Measurements from ENCODE around the gene ABHD6. TPM values are rescaled to one million over a fixed set of nuclear protein-coding genes. Genes with fewer than 3 reads are reported as not detected.
"Not testable (repeated sequence)": the region's sequence is repeated elsewhere in the genome, so short reads cannot be mapped to it uniquely, and the experiment has no call there.

The ABHD6 gene
- polyA plus RNA-seq, 1 donor from 2014 or later = 38.9 TPM

- Histone ChIP-seq H3K9ac (ENCODE audit: low read length) (no peak overlapping the region), H3K4me3 (ENCODE audit: low read length) (no peak overlapping the region), H3K4me2 (ENCODE audit: low read length) (no peak overlapping the region), H3K9me2 (ENCODE audit: insufficient read depth, low read length) (no peaks in the 10 kb centered on the region), H3K9me3 (ENCODE audit: low read length) (no peaks in the 10 kb centered on the region), H2AFZ (ENCODE audit: low read depth, low read length) (no peak overlapping the region), H3K27me3 (ENCODE audit: insufficient read depth, low read depth, low read length) (no peaks in the 10 kb centered on the region), H3K36me3 (ENCODE audit: insufficient read depth, low read length) (no peaks in the 10 kb centered on the region), H3K27ac (ENCODE audit: low read length) (no peak overlapping the region), H3K79me2 (replicated peaks; ENCODE audit: insufficient read depth, low read length) (no peaks in the 10 kb centered on the region), H4K20me1 (ENCODE audit: insufficient read depth) (no peaks in the 10 kb centered on the region), H3F3A (ENCODE audit: insufficient read depth, low read length, poor library complexity, severe bottlenecking) (no peaks in the 10 kb centered on the region)
- TF ChIP-seq CTCF (IDR thresholded peaks at IDR 0.05; ENCODE audit: poor library complexity, severe bottlenecking) = no peak
- no peak for TF ChIP-seq RAD21 (conservative IDR thresholded peaks at IDR 0.05)
- TF ChIP-seq MXI1 (conservative IDR thresholded peaks at IDR 0.05; ENCODE audit: poor library complexity, severe bottlenecking) = no peak
- no peak for TF ChIP-seq EZH2 (IDR thresholded peaks at IDR 0.05; ENCODE audit: borderline replicate concordance, insufficient read depth, low read length, poor library complexity, severe bottlenecking)
- TF ChIP-seq SMC3 (conservative IDR thresholded peaks at IDR 0.05; ENCODE audit: poor library complexity) = no peak
- no peak for TF ChIP-seq REST (IDR thresholded peaks at IDR 0.05; ENCODE audit: borderline replicate concordance)
- TF ChIP-seq EP300 (conservative IDR thresholded peaks at IDR 0.05; ENCODE audit: poor library complexity, severe bottlenecking) = no peak
Measured at GRCh38 chr3:58200121-58200709, 37.4 kb upstream of the ABHD6 start.

GRCh38 chr3:58200846-58201355 lies 36.7 kb upstream of the ABHD6 start:
- Histone ChIP-seq H3K4me3 (ENCODE audit: low read length) (no peak overlapping the region), H3F3A (ENCODE audit: insufficient read depth, low read length, poor library complexity, severe bottlenecking) (no peaks in the 10 kb centered on the region), H4K20me1 (ENCODE audit: insufficient read depth) (no peaks in the 10 kb centered on the region), H3K9me2 (ENCODE audit: insufficient read depth, low read length) (no peaks in the 10 kb centered on the region), H3K4me2 (ENCODE audit: low read length) (no peak overlapping the region), H3K27me3 (ENCODE audit: insufficient read depth, low read depth, low read length) (no peaks in the 10 kb centered on the region), H3K79me2 (replicated peaks; ENCODE audit: insufficient read depth, low read length) (no peaks in the 10 kb centered on the region), H3K36me3 (ENCODE audit: insufficient read depth, low read length) (no peaks in the 10 kb centered on the region), H3K9me3 (ENCODE audit: low read length) (no peaks in the 10 kb centered on the region), H3K27ac (ENCODE audit: low read length) (no peak overlapping the region), H3K9ac (ENCODE audit: low read length) (no peak overlapping the region), H2AFZ (ENCODE audit: low read depth, low read length) (no peak overlapping the region)
- no peak for TF ChIP-seq EP300 (conservative IDR thresholded peaks at IDR 0.05; ENCODE audit: poor library complexity, severe bottlenecking)
- TF ChIP-seq TAF1 (IDR thresholded peaks at IDR 0.05; ENCODE audit: low read depth) = no peak
- no peak for TF ChIP-seq EZH2 (IDR thresholded peaks at IDR 0.05; ENCODE audit: borderline replicate concordance, insufficient read depth, low read length, poor library complexity, severe bottlenecking)
- no peak for TF ChIP-seq MXI1 (conservative IDR thresholded peaks at IDR 0.05; ENCODE audit: poor library complexity, severe bottlenecking)
- TF ChIP-seq REST (IDR thresholded peaks at IDR 0.05; ENCODE audit: borderline replicate concordance) = no peak
- no peak for TF ChIP-seq CTCF (IDR thresholded peaks at IDR 0.05; ENCODE audit: poor library complexity, severe bottlenecking)
- no peak for TF ChIP-seq RAD21 (conservative IDR thresholded peaks at IDR 0.05)
- TF ChIP-seq POLR2AphosphoS5 (IDR thresholded peaks at IDR 0.05) = no peak

- H3K79me2 ChIP-seq (replicated peaks; ENCODE audit: insufficient read depth, low read length); H3K9me2 ChIP-seq (ENCODE audit: insufficient read depth, low read length); H3K27me3 ChIP-seq (ENCODE audit: insufficient read depth, low read depth, low read length); H3K4me2 ChIP-seq (ENCODE audit: low read length); H2AFZ ChIP-seq (ENCODE audit: low read depth, low read length); H3K36me3 ChIP-seq (ENCODE audit: insufficient read depth, low read length); H3K4me3 ChIP-seq (ENCODE audit: low read length); H3F3A ChIP-seq (ENCODE audit: insufficient read depth, low read length, poor library complexity, severe bottlenecking); H3K9ac ChIP-seq (ENCODE audit: low read length); H4K20me1 ChIP-seq (ENCODE audit: insufficient read depth); H3K27ac ChIP-seq (ENCODE audit: low read length); H3K9me3 ChIP-seq (ENCODE audit: low read length): not testable (repeated sequence)
Measured at GRCh38 chr3:58201451-58201850, 36.1 kb upstream of the ABHD6 start.

Measured in neural cell (in vitro differentiated cells).